Fibroblast of lung (primary cell): Measurements from ENCODE around the gene PTPRO. TPM values are rescaled to one million over a fixed set of nuclear protein-coding genes. Genes with fewer than 3 reads are reported as not detected.
A peak's percentile ranks its signal among the peaks of the same experiment; 100 is the strongest.

Experiments used
- DNase-seq, 2 donors: peaks; one replicate each; pipeline versions ENCODE4 v3.0.0 to v3.0.0-alpha.2; 2010; ENCODE audit warnings: low read depth in 2 of 2
- H2AFZ ChIP-seq: 2 replicates; pipeline ENCODE4 v1.5.1; 2012; ENCODE audit warnings: low read length, control low read depth, inconsistent platforms
- H3K27ac ChIP-seq: 2 replicates; pipeline ENCODE4 v1.5.1; 2011; ENCODE audit warnings: low read length, control low read depth; ENCODE audit not compliant: insufficient read depth
- H3K27me3 ChIP-seq: 2 replicates; pipeline ENCODE4 v1.5.1; 2011; ENCODE audit warnings: mild to moderate bottlenecking, low read length; ENCODE audit not compliant: control insufficient read depth, insufficient read depth
- H3K36me3 ChIP-seq: 2 replicates; pipeline ENCODE4 v1.5.1; 2011; ENCODE audit warnings: low read length; ENCODE audit not compliant: control insufficient read depth, insufficient read depth
- H3K4me1 ChIP-seq: 2 replicates; pipeline ENCODE4 v1.5.1; 2011; ENCODE audit warnings: low read length; ENCODE audit not compliant: control insufficient read depth, insufficient read depth; ENCODE audit errors: extremely low read depth
- H3K4me2 ChIP-seq: 2 replicates; pipeline ENCODE4 v1.5.1; 2011; ENCODE audit warnings: low read length, control low read depth; ENCODE audit not compliant: insufficient read depth; ENCODE audit errors: extremely low read depth
- H3K4me3 ChIP-seq, 4 experiments: fragments of 200-600 bp in 1 of 4; sonication (generic) in 1 of 4; replicated peaks in 1 of 4; 2 replicates each; pipeline ENCODE4 v1.5.1; 2011 to 2016; ENCODE audit warnings: low read length in 4 of 4, low read depth in 3 of 4, mild to moderate bottlenecking in 3 of 4, control low read depth in 2 of 4, inconsistent platforms in 1 of 4, mixed read lengths in 1 of 4; ENCODE audit not compliant: insufficient read depth in 1 of 4; ENCODE audit errors: control extremely low read depth in 1 of 4
- H3K79me2 ChIP-seq: 2 replicates; pipeline ENCODE4 v1.5.1; 2012; ENCODE audit warnings: mild to moderate bottlenecking, low read length, inconsistent platforms; ENCODE audit not compliant: control insufficient read depth, insufficient read depth
- H3K9ac ChIP-seq: 2 replicates; pipeline ENCODE4 v1.5.1; 2011; ENCODE audit warnings: mild to moderate bottlenecking, low read length, control low read depth; ENCODE audit not compliant: insufficient read depth
- H3K9me3 ChIP-seq: 2 replicates; pipeline ENCODE4 v1.5.1; 2012; ENCODE audit warnings: low read depth, low read length; ENCODE audit not compliant: control insufficient read depth, insufficient read depth
- H4K20me1 ChIP-seq: 2 replicates; pipeline ENCODE4 v1.5.1; 2011; ENCODE audit warnings: low read length; ENCODE audit not compliant: control insufficient read depth, insufficient read depth; ENCODE audit errors: extremely low read depth
- CTCF ChIP-seq, 2 donors: IDR thresholded peaks in 1 of 2; conservative IDR thresholded peaks in 1 of 2; 1 replicate in 1 of 2; 2 replicates in 1 of 2; pipeline ENCODE4 v1.5.1; 2011 to 2012; ENCODE audit warnings: low read length in 2 of 2, control low read depth in 1 of 2, inconsistent platforms in 1 of 2, low read depth in 1 of 2, mild to moderate bottlenecking in 1 of 2
- EZH2 ChIP-seq: IDR thresholded peaks from 2 replicates; pipeline ENCODE4 v1.5.1; 2012; ENCODE audit warnings: low read length, control low read depth, mild to moderate bottlenecking; ENCODE audit errors: missing control alignments
- polyA plus RNA-seq, 2 donors: library from polyadenylated mRNA; depleted of rRNA in 1 of 2; stranded (reverse) in 1 of 2; unstranded in 1 of 2; fragments of >200 nt; gene quantifications; 2 replicates each; pipeline ENCODE4 v1.2.1, GENCODE V29; 2011 to 2012; ENCODE audit warnings: missing spikeins in 1 of 2
- total RNA-seq: library from RNA; depleted of rRNA; stranded (reverse); fragments of >200 nt; gene quantifications from 2 replicates; pipeline ENCODE4 v1.2.1, GENCODE V29; 2014

The PTPRO gene
- total and polyA plus RNA-seq, 2 donors (not counting 1 experiment from before 2014, with no cell fraction given) = 0.33 to 0.35 TPM

DNA sequence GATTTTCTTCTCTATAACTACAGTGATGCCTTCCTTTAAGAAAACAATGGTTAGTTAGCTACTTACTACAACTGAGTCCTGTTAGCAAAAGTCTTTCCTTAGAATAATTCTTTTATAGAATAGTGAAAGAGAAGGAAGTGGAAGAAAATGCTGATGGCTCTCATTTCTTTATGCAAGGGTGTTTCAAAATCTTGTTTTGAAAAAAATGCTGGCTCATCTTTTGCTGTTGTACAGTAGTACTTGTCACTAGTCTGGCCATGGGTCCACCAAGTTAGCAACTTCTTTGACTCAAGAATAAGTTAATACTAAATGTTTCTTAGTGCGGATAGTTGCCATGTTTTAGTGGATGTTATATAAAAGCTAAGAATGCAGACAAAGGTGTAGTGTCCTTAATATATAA lies 225.4 kb downstream of the PTPRO start:
- no peak for DNase-seq
- no peaks in the 10 kb centered on the region for H4K20me1 ChIP-seq
- H2AFZ ChIP-seq = no peak overlapping the region
- TF ChIP-seq CTCF (conservative IDR thresholded peaks at IDR 0.05 in 1 of 2, IDR thresholded peaks at IDR 0.05 in 1 of 2; ENCODE audit: low read depth in 1 of 2, low read length in 2 of 2) (no peak), EZH2 (no peak)
- no peaks in the 10 kb centered on the region for H3K79me2 ChIP-seq
- H3K4me3 ChIP-seq = no peak overlapping the region
- H3K9ac ChIP-seq = no peak overlapping the region
- H3K36me3 ChIP-seq = no peaks in the 10 kb centered on the region
- H3K4me2 ChIP-seq = no peak overlapping the region
- no peaks in the 10 kb centered on the region for H3K4me1 ChIP-seq
- no peaks in the 10 kb centered on the region for H3K9me3 ChIP-seq
- H3K27ac ChIP-seq = no peak overlapping the region
- H3K27me3 ChIP-seq = no peaks in the 10 kb centered on the region

DNA sequence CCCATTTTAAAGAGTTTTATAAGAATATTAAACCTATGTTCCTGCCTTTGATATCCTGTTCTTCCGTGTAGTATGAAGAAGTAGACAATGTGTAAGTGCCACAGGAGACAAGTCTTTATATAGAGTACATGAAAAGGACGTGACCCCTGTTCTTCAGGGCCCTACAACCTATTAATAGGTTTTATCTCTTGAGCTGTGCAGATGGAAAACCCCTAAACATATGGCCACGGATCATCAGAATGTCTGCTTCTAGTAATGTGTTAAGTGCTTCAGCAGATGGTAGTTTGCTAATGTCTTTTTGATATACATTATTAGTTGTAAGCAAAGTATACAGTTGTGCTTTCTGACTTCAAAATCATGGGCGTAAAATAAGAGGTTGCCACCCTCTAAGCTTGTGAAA lies 228.5 kb downstream of the PTPRO start:
- no peaks in the 10 kb centered on the region for H3K9me3 ChIP-seq
- H3K4me1 ChIP-seq = no peaks in the 10 kb centered on the region
- no peak overlapping the region for H2AFZ ChIP-seq
- DNase-seq = no peak
- no peak overlapping the region for H3K9ac ChIP-seq
- no peak overlapping the region for H3K27ac ChIP-seq
- H3K4me2 ChIP-seq = no peak overlapping the region
- H3K36me3 ChIP-seq = no peaks in the 10 kb centered on the region
- TF ChIP-seq CTCF (conservative IDR thresholded peaks at IDR 0.05 in 1 of 2, IDR thresholded peaks at IDR 0.05 in 1 of 2; ENCODE audit: low read depth in 1 of 2, low read length in 2 of 2) (no peak), EZH2 (no peak)
- no peaks in the 10 kb centered on the region for H3K27me3 ChIP-seq
- H3K79me2 ChIP-seq = no peaks in the 10 kb centered on the region
- H4K20me1 ChIP-seq = no peaks in the 10 kb centered on the region
- H3K4me3 ChIP-seq = no peak overlapping the region

DNA sequence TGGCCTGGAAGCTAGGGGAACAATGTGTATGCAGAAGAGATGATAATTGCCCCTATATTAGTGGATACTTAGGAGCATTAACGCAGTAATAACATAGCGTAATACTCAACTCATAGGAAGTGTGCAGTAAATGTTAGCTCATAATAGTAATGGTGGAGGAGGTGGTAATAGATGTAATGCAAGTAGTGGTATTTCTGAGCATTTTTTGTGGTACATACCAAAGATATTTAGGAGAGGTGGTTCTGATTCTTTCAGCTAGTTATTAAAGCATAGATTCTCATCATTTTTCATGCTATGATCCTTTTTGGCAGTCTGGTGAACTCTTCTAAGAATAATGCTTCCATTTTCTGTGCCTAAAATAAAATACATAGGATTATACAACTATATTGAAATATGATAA lies 233.1 kb downstream of the PTPRO start:
- peak in 1 of 2 donors; percentile 54 for DNase-seq
- Histone ChIP-seq H3K4me2 (no peak overlapping the region), H3K9me3 (no peaks in the 10 kb centered on the region), H3K4me1 (no peaks in the 10 kb centered on the region), H3K9ac (no peak overlapping the region), H3K4me3 (no peak overlapping the region), H3K36me3 (no peaks in the 10 kb centered on the region), H4K20me1 (no peaks in the 10 kb centered on the region), H3K27me3 (no peaks in the 10 kb centered on the region), H3K27ac (no peak overlapping the region), H3K79me2 (no peaks in the 10 kb centered on the region), H2AFZ (no peak overlapping the region)
- TF ChIP-seq CTCF (conservative IDR thresholded peaks at IDR 0.05 in 1 of 2, IDR thresholded peaks at IDR 0.05 in 1 of 2; ENCODE audit: low read depth in 1 of 2, low read length in 2 of 2) = no peak
- no peak for TF ChIP-seq EZH2
